K562 (cell line): ENCODE results near the gene CENPN. TPM values are rescaled to one million over a fixed set of nuclear protein-coding genes. Genes with fewer than 3 reads are reported as not detected.

Experiments used
- HDAC8 ChIP-seq: fragments of 450-650 bp; IDR thresholded peaks from 2 replicates; pipeline ENCODE4 v1.6.1; 2016; ENCODE audit warnings: mild to moderate bottlenecking, missing genetic modification characterization, moderate library complexity, missing compliant biosample characterization
- RBBP5 ChIP-seq: fragments of 200-600 bp; sonication (generic); IDR thresholded peaks from 2 replicates; pipeline ENCODE4 v1.6.1; 2012; ENCODE audit warnings: borderline replicate concordance, mild to moderate bottlenecking, low read length, control low read depth, inconsistent platforms; ENCODE audit not compliant: insufficient read depth, poor library complexity, severe bottlenecking
- polyA plus RNA-seq, 8 experiments: library from polyadenylated mRNA; depleted of rRNA in 4 of 8; stranded (reverse) in 5 of 8; unstranded in 3 of 8; fragments of >200 nt; fragmentation: Nextera tagmentation in 2 of 8; fragmentation: Illumina TruSeq in 1 of 8; extraction: Ambion mirVana in 2 of 8; extraction: Trizol in 1 of 8; gene quantifications; 2 replicates each; pipeline versions ENCODE4 v1.2.1 to v1.2.3, GENCODE V29; 2011 to 2014; ENCODE audit warnings: inconsistent platforms in 1 of 8, missing spikeins in 1 of 8
- total RNA-seq, 7 experiments: library from RNA; depleted of rRNA in 6 of 7; stranded (reverse); fragments of >200 nt in 6 of 7; fragmentation: Illumina TruSeq in 2 of 7; extraction: Trizol in 2 of 7; gene quantifications; 2 replicates each; pipeline versions ENCODE4 v1.2.1 to v1.2.3, GENCODE V29; 2011 to 2021; ENCODE audit warnings: low replicate concordance in 1 of 7
- TF ChIP-seq, protein P1 (sequence below): fragments of 450-650 bp; IDR thresholded peaks from 2 replicates; pipeline ENCODE4 v1.6.1; 2016; ENCODE audit warnings: low read depth
- TF ChIP-seq, protein P2 (sequence below): fragments of 450-650 bp; formaldehyde crosslinking; conservative IDR thresholded peaks from 2 replicates; pipeline ENCODE4 v1.4.0; 2022; ENCODE audit warnings: mild to moderate bottlenecking, missing genetic modification characterization

The CENPN gene
- total and polyA plus RNA-seq, 9 of the 15 experiments (the other 6 are each of a cell fraction or from before 2014, with no cell fraction given), result 92.3 to 384 (median 140) TPM

DNA sequence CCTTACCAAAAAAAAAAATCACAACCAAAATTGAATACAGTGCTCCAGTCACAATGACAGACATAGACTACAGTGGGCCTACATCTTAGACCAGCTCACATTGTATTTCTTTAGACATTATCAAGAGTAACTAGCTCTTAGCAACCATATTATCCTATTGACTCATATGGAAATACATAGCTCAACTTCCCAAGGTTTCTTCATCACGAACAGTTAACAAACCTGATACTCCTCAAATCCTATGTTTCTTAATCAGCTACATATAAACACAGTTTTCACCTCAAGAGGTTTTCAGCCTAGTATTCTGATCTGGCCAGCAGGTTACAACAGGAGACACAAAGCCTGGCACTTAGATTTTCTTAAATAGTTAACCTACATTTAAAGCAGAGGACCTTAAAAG, 30.1 kb upstream of the CENPN start (continued):
- TF ChIP-seq, protein P1, sequence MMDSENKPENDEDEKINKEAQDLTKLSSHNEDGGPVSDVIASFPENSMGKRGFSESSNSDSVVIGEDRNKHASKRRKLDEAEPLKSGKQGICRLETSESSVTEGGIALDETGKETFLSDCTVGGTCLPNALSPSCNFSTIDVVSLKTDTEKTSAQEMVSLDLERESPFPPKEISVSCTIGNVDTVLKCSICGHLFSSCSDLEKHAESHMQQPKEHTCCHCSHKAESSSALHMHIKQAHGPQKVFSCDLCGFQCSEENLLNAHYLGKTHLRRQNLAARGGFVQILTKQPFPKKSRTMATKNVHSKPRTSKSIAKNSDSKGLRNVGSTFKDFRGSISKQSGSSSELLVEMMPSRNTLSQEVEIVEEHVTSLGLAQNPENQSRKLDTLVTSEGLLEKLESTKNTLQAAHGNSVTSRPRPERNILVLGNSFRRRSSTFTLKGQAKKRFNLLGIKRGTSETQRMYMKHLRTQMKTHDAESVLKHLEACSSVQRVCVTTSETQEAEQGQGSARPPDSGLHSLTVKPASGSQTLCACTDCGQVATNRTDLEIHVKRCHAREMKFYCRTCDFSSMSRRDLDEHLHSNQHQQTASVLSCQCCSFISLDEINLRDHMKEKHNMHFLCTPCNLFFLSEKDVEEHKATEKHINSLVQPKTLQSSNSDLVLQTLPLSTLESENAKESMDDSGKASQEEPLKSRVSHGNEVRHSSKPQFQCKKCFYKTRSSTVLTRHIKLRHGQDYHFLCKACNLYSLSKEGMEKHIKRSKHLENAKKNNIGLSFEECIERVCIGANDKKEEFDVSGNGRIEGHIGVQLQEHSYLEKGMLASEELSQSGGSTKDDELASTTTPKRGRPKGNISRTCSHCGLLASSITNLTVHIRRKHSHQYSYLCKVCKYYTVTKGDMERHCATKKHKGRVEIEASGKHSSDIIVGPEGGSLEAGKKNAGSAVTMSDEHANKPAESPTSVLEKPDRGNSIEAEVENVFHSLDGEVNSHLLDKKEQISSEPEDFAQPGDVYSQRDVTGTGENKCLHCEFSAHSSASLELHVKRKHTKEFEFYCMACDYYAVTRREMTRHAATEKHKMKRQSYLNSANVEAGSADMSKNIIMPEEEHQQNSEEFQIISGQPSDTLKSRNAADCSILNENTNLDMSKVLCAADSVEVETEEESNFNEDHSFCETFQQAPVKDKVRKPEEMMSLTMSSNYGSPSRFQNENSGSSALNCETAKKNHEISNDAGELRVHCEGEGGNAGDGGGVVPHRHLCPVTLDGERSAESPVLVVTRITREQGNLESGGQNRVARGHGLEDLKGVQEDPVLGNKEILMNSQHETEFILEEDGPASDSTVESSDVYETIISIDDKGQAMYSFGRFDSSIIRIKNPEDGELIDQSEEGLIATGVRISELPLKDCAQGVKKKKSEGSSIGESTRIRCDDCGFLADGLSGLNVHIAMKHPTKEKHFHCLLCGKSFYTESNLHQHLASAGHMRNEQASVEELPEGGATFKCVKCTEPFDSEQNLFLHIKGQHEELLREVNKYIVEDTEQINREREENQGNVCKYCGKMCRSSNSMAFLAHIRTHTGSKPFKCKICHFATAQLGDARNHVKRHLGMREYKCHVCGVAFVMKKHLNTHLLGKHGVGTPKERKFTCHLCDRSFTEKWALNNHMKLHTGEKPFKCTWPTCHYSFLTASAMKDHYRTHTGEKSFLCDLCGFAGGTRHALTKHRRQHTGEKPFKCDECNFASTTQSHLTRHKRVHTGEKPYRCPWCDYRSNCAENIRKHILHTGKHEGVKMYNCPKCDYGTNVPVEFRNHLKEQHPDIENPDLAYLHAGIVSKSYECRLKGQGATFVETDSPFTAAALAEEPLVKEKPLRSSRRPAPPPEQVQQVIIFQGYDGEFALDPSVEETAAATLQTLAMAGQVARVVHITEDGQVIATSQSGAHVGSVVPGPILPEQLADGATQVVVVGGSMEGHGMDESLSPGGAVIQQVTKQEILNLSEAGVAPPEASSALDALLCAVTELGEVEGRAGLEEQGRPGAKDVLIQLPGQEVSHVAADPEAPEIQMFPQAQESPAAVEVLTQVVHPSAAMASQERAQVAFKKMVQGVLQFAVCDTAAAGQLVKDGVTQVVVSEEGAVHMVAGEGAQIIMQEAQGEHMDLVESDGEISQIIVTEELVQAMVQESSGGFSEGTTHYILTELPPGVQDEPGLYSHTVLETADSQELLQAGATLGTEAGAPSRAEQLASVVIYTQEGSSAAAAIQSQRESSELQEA, result no peak
- TF ChIP-seq HDAC8 (tag), result no peak
- TF ChIP-seq RBBP5, result no peak
- TF ChIP-seq, protein P2, sequence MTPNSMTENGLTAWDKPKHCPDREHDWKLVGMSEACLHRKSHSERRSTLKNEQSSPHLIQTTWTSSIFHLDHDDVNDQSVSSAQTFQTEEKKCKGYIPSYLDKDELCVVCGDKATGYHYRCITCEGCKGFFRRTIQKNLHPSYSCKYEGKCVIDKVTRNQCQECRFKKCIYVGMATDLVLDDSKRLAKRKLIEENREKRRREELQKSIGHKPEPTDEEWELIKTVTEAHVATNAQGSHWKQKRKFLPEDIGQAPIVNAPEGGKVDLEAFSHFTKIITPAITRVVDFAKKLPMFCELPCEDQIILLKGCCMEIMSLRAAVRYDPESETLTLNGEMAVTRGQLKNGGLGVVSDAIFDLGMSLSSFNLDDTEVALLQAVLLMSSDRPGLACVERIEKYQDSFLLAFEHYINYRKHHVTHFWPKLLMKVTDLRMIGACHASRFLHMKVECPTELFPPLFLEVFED (CRISPR knock-in tag), result no peak
